Brain pericyte (primary cell): ENCODE measurements around the gene AARSD1.
"Not testable (repeated sequence)": the region's sequence is repeated elsewhere in the genome, so short reads cannot be mapped to it uniquely, and the experiment has no call there.

Experiments
- DNase-seq: peaks from one replicate; pipeline ENCODE4 v3.0.0-alpha.2; 2012; ENCODE audit warnings: low read depth, low spot score

Gene AARSD1, protein sequence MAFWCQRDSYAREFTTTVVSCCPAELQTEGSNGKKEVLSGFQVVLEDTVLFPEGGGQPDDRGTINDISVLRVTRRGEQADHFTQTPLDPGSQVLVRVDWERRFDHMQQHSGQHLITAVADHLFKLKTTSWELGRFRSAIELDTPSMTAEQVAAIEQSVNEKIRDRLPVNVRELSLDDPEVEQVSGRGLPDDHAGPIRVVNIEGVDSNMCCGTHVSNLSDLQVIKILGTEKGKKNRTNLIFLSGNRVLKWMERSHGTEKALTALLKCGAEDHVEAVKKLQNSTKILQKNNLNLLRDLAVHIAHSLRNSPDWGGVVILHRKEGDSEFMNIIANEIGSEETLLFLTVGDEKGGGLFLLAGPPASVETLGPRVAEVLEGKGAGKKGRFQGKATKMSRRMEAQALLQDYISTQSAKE

GRCh38 chr17:42964161-42964932 lies at the start of gene AARSD1:
AARSD1 (minus strand) TSS chr17:42964454; CDS start chr17:42964440, 14 bp downstream.
- peak; percentile 77 for DNase-seq

DNA sequence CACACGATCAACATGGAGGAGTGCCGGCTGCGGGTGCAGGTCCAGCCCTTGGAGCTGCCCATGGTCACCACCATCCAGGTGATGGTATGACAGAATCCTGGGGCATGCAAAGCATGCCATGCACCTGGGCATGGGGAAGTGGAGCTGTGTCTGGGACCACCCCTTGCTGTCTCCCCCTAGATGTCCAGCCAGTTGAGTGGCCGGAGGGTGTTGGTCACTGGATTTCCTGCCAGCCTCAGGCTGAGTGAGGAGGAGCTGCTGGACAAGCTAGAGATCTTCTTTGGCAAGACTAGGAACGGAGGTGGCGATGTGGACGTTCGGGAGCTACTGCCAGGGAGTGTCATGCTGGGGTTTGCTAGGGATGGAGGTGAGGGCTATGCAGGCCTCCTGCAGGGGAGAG lies 49.0 kb upstream of the AARSD1 start:
- DNase-seq = no peak

DNA sequence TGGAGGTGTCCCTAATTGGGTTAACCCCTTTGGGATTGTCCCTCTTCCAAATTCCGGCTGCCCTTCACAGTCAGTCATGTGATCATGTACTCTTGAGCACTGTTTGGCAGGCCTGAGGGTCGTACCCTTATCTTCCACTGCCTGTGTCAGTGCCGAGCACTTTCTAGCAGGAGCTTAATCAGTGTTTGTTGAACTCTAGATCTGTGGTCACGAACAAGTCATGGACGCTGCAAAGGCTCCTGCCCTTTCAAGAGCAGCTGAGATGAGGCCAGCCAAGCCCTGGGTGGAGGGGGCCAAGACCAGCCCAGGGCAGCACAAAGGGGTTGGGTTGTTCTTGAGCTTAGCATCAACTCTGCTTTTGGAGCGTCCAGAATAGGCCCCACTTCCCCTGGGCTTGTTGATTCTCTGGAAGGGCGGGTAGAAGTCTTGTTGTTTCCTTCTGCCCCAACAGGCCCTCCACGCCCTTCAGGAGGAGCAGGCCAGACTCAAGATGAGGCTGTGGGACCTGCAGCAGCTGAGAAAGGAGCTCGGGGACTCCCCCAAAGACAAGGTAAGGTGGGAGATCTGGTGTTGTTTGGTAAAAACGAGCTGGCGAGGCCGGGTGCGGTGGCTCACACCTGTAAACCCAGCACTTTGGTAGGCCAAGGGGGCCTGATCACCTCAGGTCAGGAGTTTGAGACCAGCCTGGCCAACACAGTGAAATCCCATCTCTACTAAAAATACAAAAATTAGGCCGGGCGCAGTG lies 47.6 kb upstream of the AARSD1 start:
- DNase-seq = no peak

- DNase-seq = no peak
Measured at GRCh38 chr17:43010667-43011308, 46.5 kb upstream of the AARSD1 start.

DNA sequence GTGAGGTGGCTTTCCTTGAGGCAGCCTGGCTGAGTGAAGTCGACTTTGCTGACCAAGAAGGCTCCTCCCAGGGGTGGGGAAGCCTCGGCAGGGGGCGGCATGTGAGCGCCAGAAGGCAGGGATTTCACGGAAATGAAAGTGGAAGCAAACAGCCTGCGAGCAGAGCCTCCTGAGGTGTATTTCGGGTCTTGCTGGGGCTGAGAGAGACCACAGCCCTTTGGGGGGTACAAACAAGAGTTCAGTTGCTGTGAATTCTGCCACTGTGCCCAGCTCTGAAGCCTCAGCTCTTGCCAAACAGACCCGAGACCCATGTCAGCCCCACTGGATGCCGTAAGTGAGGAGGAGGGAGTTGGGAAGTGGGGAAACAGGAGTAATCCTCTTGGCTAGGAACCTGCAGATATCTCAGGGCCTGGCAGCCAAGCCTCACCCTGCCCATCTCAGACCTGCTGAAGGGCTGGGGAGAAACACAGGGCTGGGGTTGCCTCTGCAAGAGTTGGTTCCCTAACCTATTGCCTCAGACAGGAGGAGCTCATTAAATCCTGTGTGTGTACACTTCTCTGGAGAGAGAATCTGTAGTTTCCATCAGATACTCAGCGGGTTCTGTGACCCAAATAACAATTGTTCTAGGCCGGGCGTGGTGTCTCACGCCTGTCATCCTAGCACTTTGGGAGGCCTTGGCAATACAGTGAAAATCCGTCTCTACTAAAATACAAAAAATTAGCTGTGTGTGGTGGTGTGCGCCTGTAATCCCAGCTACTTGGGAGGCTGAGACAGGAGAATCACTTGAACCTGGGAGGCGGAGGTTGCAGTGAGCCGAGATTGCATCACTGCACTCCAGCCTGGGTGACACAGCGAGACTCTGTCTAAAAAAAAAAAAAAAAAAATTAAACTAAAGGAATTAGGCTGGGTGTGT lies 42.6 kb upstream of the AARSD1 start, which contains the start of gene IFI35:
IFI35 (plus strand) TSS at position 146 of the 913 bp plus-strand sequence; CDS start at position 310, 164 bp downstream.
- peak; percentile 58 for DNase-seq

DNA sequence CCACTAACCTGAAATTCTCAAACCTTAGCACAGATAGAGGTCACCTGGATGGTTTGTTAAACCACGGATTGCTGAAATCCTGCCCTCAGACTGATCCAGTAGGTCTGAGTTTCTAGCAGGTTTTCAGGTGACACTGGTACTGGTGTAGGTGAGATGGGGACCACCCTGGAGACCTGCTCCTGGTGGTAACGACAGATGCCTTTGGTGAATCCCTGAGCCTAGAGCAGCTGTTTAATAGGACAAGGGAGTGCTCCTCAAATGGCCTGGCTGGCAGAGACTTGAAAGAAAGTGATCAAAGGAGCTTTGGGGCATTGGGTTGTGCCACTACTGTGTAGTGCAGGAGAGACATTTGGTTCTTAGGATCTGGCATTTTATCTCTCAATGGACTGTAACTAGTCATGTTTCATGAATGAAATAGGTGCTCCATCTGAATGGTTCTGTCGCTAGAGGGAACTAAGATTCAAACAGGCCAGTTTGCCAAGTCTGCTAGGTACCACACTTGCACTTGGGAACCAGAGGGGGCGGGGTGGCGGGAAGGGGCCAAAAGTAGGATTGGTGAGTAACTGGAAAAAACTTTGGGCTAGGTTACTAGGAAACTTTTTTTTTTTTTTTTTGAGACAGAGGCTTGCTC lies 39.4 kb upstream of the AARSD1 start:
- DNase-seq = no peak

DNA sequence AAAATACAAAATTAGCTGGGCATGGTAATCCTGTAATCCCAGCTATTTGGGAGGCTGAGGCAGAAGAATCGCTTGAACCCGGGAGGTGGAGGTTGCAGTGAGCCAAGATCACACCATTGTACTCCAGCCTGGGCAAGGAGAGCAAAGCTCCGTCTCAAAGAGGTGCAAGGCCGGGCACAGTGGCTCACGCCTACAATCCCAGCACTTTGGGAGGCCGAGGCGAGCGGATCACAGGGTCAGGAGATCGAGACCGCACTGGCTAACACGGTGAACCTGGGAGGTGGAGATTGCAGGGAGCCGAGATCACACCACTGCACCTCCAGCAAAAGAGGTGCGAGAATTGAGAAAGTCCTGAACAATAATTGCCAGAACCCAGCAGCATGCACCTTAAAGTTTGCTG lies 36.6 kb upstream of the AARSD1 start:
- DNase-seq = not testable (repeated sequence)

- DNase-seq = no peak
Measured at GRCh38 chr17:42999003-42999525, 34.8 kb upstream of the AARSD1 start.

GRCh38 chr17:42997984-42998938 lies 34.0 kb upstream of the AARSD1 start, which contains the start of gene RPL27:
RPL27 (plus strand) TSS chr17:42998419; CDS start chr17:42998751, 332 bp downstream.
- peak; percentile 99 for DNase-seq

GRCh38 chr17:42997390-42997983 lies 33.2 kb upstream of the AARSD1 start:
- DNase-seq = no peak

- not testable (repeated sequence) for DNase-seq
Measured at GRCh38 chr17:42993913-42994312, 29.7 kb upstream of the AARSD1 start.

- DNase-seq = no peak
Measured at GRCh38 chr17:42992872-42993271, 28.6 kb upstream of the AARSD1 start.

- DNase-seq = no peak
Measured at GRCh38 chr17:42991471-42991870, 27.2 kb upstream of the AARSD1 start.

DNA sequence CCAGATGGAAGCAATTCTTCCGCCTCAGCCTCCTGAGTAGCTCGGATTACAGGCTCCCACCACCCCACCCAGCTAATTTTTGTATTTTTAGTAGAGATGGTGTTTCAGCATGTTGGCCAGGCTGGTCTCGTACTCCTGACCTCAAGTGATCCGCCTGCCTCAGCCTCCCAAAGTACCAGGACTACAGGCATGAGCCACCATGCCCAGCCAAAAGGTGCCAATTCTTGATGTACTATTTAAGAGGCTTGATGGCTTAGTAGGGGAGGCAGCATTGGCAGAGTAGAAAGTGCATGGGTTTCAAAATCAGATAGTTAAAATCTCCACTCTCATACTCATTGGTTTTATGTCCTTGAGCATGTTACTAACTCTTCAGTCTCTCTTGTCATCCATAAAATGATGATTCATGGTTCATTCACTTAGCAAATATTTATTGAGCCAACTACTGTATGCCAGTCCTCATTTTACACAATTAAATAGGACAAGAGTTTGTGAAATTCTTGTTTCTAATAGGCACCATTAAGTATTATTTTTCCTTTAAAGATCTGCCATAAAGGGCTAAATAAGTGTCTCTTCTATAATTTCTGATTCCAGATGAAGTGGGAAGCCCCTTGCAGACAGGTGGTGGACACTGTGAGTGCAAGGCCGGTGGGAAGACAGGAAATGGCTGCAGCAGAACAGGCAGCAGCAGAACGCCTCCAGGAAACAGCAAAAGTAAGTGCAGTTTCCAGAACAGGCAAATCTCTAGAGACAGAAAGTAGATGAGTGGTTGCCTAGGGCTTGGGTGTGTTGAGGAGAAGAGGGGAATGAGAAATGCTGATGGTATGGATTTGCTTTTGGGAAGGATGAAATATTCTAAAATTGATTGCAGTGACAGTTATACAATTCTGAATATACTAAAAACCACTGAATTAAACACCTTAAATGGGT lies 25.7 kb upstream of the AARSD1 start:
- DNase-seq = no peak

DNA sequence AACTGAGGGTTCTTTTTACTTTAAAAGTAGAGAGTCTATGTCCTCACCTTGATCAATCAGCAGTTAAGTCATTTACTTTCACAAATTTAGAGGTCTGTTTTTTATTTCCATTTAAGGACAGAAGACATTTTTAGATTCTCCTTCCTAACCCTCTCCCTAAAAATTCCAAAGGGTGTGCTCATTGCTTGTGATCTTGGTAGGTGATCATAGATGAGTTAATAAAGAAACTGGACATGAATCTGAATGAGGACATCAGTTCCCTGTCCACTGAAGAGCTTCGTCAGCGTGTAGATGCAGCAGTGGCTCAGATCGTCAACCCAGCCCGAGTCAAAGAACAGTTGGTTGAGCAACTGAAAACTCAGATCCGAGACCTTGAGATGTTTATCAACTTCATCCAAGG lies 24.9 kb upstream of the AARSD1 start:
- no peak for DNase-seq

DNA sequence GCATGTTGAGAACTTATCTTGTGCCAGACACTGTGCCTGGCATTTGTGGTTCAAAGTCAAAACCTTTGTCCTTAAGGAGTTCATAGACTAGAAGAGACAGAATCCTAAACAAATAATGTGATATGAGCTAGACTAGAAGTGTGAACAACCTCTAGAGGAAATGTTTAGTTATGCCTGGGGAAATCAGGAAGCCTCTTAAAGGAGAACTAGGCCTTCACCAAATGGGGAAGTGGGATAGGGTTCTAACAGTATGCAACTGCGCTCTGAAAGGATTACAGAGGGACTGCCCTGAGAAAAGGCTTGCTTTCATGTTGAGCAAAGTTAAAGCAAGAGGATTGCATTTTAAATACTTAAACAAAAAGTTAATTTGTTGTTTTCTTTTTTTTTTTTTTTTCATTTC lies 21.0 kb upstream of the AARSD1 start:
- DNase-seq = no peak

- DNase-seq = no peak
Measured at GRCh38 chr17:42982266-42982665, 18.0 kb upstream of the AARSD1 start.
